Caco-2 (cell line): Measurements from ENCODE around the gene ZNRF3. TPM values are rescaled to one million over a fixed set of nuclear protein-coding genes. Genes with fewer than 3 reads are reported as not detected.
A peak's percentile ranks its signal among the peaks of the same experiment; 100 is the strongest.

Experiments used
- BruUV-seq: library from RNA; stranded (reverse); fragments of 400-500 nt; replicated peaks from 2 replicates; lab custom pipeline; 2021; lab: Mats Ljungman, UMichigan
- CTCF ChIA-PET: fragments of 300-600 bp; sonication (Branson Sonifier 250); formaldehyde crosslinking; loops from one replicate; lab custom pipeline; 2022; ENCODE audit warnings: antibody characterized with exemption; lab: Charles Lee
- POLR2A ChIA-PET: fragments of 300-600 bp; sonication (Branson Sonifier 250); formaldehyde crosslinking; loops from one replicate; lab custom pipeline; 2022; ENCODE audit warnings: antibody characterized with exemption; lab: Charles Lee
- DNase-seq, 2 experiments: peaks; one replicate each; pipeline versions ENCODE4 v3.0.0 to v3.0.0-alpha.2; 2020 to 2022
- H3K27me3 ChIP-seq: replicated peaks from 2 replicates; pipeline ENCODE4 v1.6.0; 2011; ENCODE audit warnings: low read length; ENCODE audit not compliant: control insufficient read depth, insufficient read depth
- H3K36me3 ChIP-seq: 2 replicates; pipeline ENCODE4 v1.5.1; 2011; ENCODE audit warnings: low read length; ENCODE audit not compliant: control insufficient read depth, insufficient read depth
- H3K4me1 ChIP-seq: fragments of 250-450 bp; sonication (Bioruptor Pico); 2 replicates; pipeline ENCODE4 v1.5.1; 2020; ENCODE audit warnings: mild to moderate bottlenecking
- H3K4me3 ChIP-seq: 2 replicates; pipeline ENCODE4 v1.5.1; 2011; ENCODE audit warnings: low read depth, mild to moderate bottlenecking, control low read depth, low read length
- H3K9me3 ChIP-seq: fragments of 250-450 bp; sonication (Bioruptor Pico); 2 replicates; pipeline ENCODE4 v1.5.1; 2020; ENCODE audit warnings: mild to moderate bottlenecking, moderate library complexity
- H3K27ac Mint-ChIP-seq: one replicate; pipeline ENCODE4 v1.8.0; 2022; ENCODE audit warnings: mixed read lengths; ENCODE audit not compliant: unreplicated experiment
- H3K27me3 Mint-ChIP-seq: one replicate; pipeline ENCODE4 v1.8.0; 2022; ENCODE audit warnings: mixed read lengths; ENCODE audit not compliant: insufficient read depth, unreplicated experiment
- H3K36me3 Mint-ChIP-seq: one replicate; pipeline ENCODE4 v1.8.0; 2022; ENCODE audit warnings: mild to moderate bottlenecking, mixed read lengths; ENCODE audit not compliant: insufficient read depth, unreplicated experiment
- H3K4me1 Mint-ChIP-seq: one replicate; pipeline ENCODE4 v1.8.0; 2022; ENCODE audit warnings: low read depth, mixed read lengths; ENCODE audit not compliant: unreplicated experiment
- H3K4me3 Mint-ChIP-seq: one replicate; pipeline ENCODE4 v1.8.0; 2022; ENCODE audit warnings: mild to moderate bottlenecking, moderate library complexity, mixed read lengths; ENCODE audit not compliant: unreplicated experiment
- H3K9me3 Mint-ChIP-seq: one replicate; pipeline ENCODE4 v1.8.0; 2022; ENCODE audit warnings: mixed read lengths; ENCODE audit not compliant: unreplicated experiment
- CTCF ChIP-seq, 2 experiments: fragments of 200-600 bp in 1 of 2; IDR thresholded peaks; 1 replicate in 1 of 2; 2 replicates in 1 of 2; pipeline versions ENCODE4 v1.5.1 to v1.8.0; 2011 to 2022; ENCODE audit warnings: antibody characterized with exemption in 1 of 2, control low read depth in 1 of 2, inconsistent platforms in 1 of 2, low read depth in 1 of 2, low read length in 1 of 2, mild to moderate bottlenecking in 1 of 2, moderate library complexity in 1 of 2; ENCODE audit not compliant: insufficient read depth in 1 of 2, severe bottlenecking in 1 of 2, unreplicated experiment in 1 of 2
- intact Hi-C: fragments of 100-400 bp; cut with micrococcal nuclease; formaldehyde crosslinking; loops from one replicate; pipeline ENCODE4 v1.10.0; 2022; ENCODE audit not compliant: unreplicated experiment
- total RNA-seq: library from RNA; stranded (reverse); gene quantifications from 2 replicates; pipeline ENCODE4 v1.2.3, GENCODE V29; 2022

Gene ZNRF3
- total RNA-seq, 1 experiment from 2014 or later: 41.1 TPM

DNA sequence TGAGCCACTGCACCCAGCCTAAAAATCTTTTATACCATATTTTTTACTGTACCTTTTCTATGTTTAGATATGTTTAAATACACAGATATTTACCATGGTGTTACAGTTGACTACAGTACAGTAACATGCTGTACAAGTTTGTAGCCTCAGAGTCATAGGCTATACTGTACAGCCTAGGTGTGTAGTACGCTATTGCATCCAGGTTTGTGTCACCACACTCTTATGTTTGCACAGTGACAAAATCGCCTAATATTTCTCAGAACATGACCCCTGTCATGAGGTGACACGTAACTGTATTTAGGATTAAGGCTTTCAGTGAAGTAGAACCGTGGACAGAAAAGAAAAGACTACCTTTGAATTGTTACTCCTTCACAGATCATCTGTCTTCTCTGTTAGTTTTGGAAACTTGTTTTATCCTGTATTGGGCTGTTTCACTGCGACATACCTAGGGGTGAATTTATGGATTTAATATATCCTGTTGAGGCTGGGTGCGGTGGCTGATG, 83.8 kb downstream of the ZNRF3 start:
- no peak for DNase-seq
- no peak overlapping the region for H3K27ac Mint-ChIP-seq
- no peak overlapping the region for H3K4me3 ChIP-seq
- H3K4me1 Mint-ChIP-seq: peaks cover 32% of the 10 kb centered on the region
- ChIA-PET POLR2A (no interaction called here), CTCF (no interaction called here)
- no peak overlapping the region for H3K4me3 Mint-ChIP-seq
- TF ChIP-seq CTCF (IDR thresholded peaks at IDR 0.05; ENCODE audit: insufficient read depth in 1 of 2, low read depth in 1 of 2, low read length in 1 of 2, severe bottlenecking in 1 of 2, unreplicated experiment in 1 of 2): no peak
- no peaks in the 10 kb centered on the region for H3K27me3 Mint-ChIP-seq
- no peaks in the 10 kb centered on the region; the same call in 1 of the 2 replicates for H3K36me3 ChIP-seq
- H3K4me1 ChIP-seq: peaks cover 10% of the 10 kb centered on the region
- H3K36me3 Mint-ChIP-seq: peaks cover 51% of the 10 kb centered on the region
- no peaks in the 10 kb centered on the region for H3K9me3 ChIP-seq
- intact Hi-C loops: no loop called here
- no peaks in the 10 kb centered on the region for H3K9me3 Mint-ChIP-seq
- no peaks in the 10 kb centered on the region for H3K27me3 ChIP-seq
- BruUV-seq: no TSS peak

- Histone ChIP-seq H3K36me3 (no peaks in the 10 kb centered on the region; the same call in 1 of the 2 replicates), H3K27me3 (no peaks in the 10 kb centered on the region), H3K9me3 (no peaks in the 10 kb centered on the region), H3K4me3 (no peak overlapping the region), H3K4me1 (peaks cover 10% of the 10 kb centered on the region)
- no peak for TF ChIP-seq CTCF (IDR thresholded peaks at IDR 0.05; ENCODE audit: insufficient read depth in 1 of 2, low read depth in 1 of 2, low read length in 1 of 2, severe bottlenecking in 1 of 2, unreplicated experiment in 1 of 2)
- ChIA-PET POLR2A (no interaction called here), CTCF (no interaction called here)
- Mint-ChIP-seq H3K27ac (no peak overlapping the region), H3K9me3 (no peaks in the 10 kb centered on the region), H3K36me3 (peaks cover 53% of the 10 kb centered on the region), H3K4me1 (peaks cover 26% of the 10 kb centered on the region), H3K27me3 (no peaks in the 10 kb centered on the region), H3K4me3 (no peak overlapping the region)
- BruUV-seq: no TSS peak
- no peak for DNase-seq
- intact Hi-C loops: no loop called here
These were observed 84.6 kb downstream of the ZNRF3 start for GRCh38 chr22:28967969-28968368.

DNA sequence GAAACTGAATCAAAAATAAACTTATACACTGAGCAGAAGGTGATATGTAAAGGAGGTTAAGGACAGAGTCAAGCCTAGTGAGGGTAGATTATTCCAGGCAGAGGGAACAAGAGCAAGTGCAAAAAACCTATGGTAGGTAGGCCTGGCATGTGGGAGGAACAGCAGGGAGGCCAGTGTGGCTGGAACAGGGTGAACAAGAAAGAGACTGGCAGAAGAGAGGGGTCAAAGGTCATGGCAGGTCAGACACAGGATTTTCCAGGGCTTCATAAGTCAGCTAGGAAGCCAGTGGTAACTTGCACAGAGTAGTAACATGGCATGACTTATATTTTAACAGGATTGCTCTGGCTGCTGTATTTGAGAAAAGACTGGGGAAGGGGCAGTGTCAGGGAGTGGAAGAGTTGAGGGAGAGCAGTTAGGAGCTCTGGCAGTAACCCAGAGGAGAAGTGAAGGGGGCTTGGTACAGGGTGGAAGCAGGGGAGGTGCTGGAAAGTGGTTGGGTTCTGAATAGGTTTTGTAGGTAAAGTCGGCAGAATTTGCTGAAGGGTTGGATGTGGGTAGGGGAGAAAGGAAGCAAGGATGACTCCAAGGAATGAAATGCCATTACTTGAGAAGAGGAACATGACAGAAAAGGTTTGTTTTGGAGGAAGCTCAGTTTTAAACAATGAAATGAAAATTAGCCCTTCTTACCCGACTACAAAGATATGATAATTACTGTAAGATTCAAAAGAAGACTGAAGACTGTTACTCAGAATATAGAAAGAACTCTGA, 86.2 kb downstream of the ZNRF3 start:
- CTCF ChIA-PET: no interaction called here
- no peak for DNase-seq
- no peaks in the 10 kb centered on the region for H3K9me3 Mint-ChIP-seq

More for the DNA sequence above, 86.2 kb downstream of the ZNRF3 start:
- H3K4me1 ChIP-seq: peaks cover 10% of the 10 kb centered on the region
- H3K9me3 ChIP-seq: no peaks in the 10 kb centered on the region
- H3K27ac Mint-ChIP-seq: peak overlapping the region; percentile 46
- POLR2A ChIA-PET: no interaction called here
- H3K4me3 Mint-ChIP-seq: no peak overlapping the region
- peaks cover 18% of the 10 kb centered on the region for H3K4me1 Mint-ChIP-seq
- no peaks in the 10 kb centered on the region for H3K27me3 Mint-ChIP-seq
- H3K27me3 ChIP-seq: no peaks in the 10 kb centered on the region
- no peak overlapping the region for H3K4me3 ChIP-seq
- no peaks in the 10 kb centered on the region; the same call in 1 of the 2 replicates for H3K36me3 ChIP-seq
- BruUV-seq: no TSS peak
- H3K36me3 Mint-ChIP-seq: peaks cover 51% of the 10 kb centered on the region
- no peak for TF ChIP-seq CTCF (IDR thresholded peaks at IDR 0.05; ENCODE audit: insufficient read depth in 1 of 2, low read depth in 1 of 2, low read length in 1 of 2, severe bottlenecking in 1 of 2, unreplicated experiment in 1 of 2)
- intact Hi-C loops: no loop called here
